Mesenchymal stem cell (in vitro differentiated cells and primary cell): Measurements from ENCODE around the gene PYROXD2.

ENCODE experiments used
- DNase-seq: peaks from one replicate; pipeline ENCODE4 v3.0.0-alpha.2; 2013
- H2AFZ ChIP-seq: one replicate; pipeline ENCODE4 v1.6.1; 2013; ENCODE audit warnings: low read depth, mild to moderate bottlenecking, control low read depth, inconsistent platforms, low read length, moderate library complexity
- H2AK5ac ChIP-seq: 2 replicates; pipeline ENCODE4 v1.6.1; 2013; ENCODE audit warnings: low read length, moderate library complexity, mild to moderate bottlenecking, inconsistent platforms; ENCODE audit not compliant: severe bottlenecking
- H2BK120ac ChIP-seq: one replicate; pipeline ENCODE4 v1.6.1; 2013; ENCODE audit warnings: low read depth, mild to moderate bottlenecking, inconsistent platforms, low read length, moderate library complexity
- H2BK12ac ChIP-seq, 2 experiments: one replicate each; pipeline ENCODE4 v1.6.1; 2013; ENCODE audit warnings: inconsistent platforms in 2 of 2, low read length in 2 of 2, mild to moderate bottlenecking in 2 of 2, moderate library complexity in 2 of 2, control low read depth in 1 of 2
- H2BK15ac ChIP-seq: one replicate; pipeline ENCODE4 v1.6.1; 2013; ENCODE audit warnings: mild to moderate bottlenecking, low read depth, inconsistent platforms; ENCODE audit not compliant: poor library complexity, severe bottlenecking
- H2BK5ac ChIP-seq: 2 replicates; pipeline ENCODE4 v1.6.1; 2013; ENCODE audit warnings: low read depth, mild to moderate bottlenecking, low read length, control low read depth, inconsistent platforms; ENCODE audit not compliant: poor library complexity, severe bottlenecking
- H3K14ac ChIP-seq, 2 experiments: one replicate each; pipeline ENCODE4 v1.6.1; 2013; ENCODE audit warnings: inconsistent platforms in 2 of 2, low read length in 2 of 2, control low read depth in 1 of 2, mild to moderate bottlenecking in 1 of 2, moderate library complexity in 1 of 2
- H3K18ac ChIP-seq, 2 experiments: one replicate each; pipeline ENCODE4 v1.6.1; 2013; ENCODE audit warnings: inconsistent platforms in 2 of 2, low read length in 2 of 2, control low read depth in 1 of 2, low read depth in 1 of 2, mild to moderate bottlenecking in 1 of 2
- H3K23ac ChIP-seq, 2 experiments: one replicate each; pipeline ENCODE4 v1.6.1; 2013; ENCODE audit warnings: inconsistent platforms in 2 of 2, low read length in 2 of 2, mild to moderate bottlenecking in 2 of 2, moderate library complexity in 2 of 2, control low read depth in 1 of 2
- H3K27ac ChIP-seq: 2 replicates; pipeline ENCODE4 v1.5.1; 2013; ENCODE audit warnings: mild to moderate bottlenecking, moderate library complexity, low read length, control low read depth, inconsistent platforms; ENCODE audit not compliant: poor library complexity, severe bottlenecking
- H3K27me3 ChIP-seq, 2 experiments: 2 replicates each; pipeline versions ENCODE4 v1.6.1 to v1.7.0; 2013; ENCODE audit warnings: low read length in 2 of 2, mild to moderate bottlenecking in 2 of 2, moderate library complexity in 2 of 2, control low read depth in 1 of 2, inconsistent platforms in 1 of 2; ENCODE audit not compliant: control insufficient read depth in 1 of 2, insufficient read depth in 1 of 2
- H3K36me3 ChIP-seq, 2 experiments: 2 replicates each; pipeline versions ENCODE4 v1.6.1 to v1.7.0; 2013; ENCODE audit warnings: low read length in 2 of 2, control low read depth in 1 of 2, inconsistent platforms in 1 of 2, low read depth in 1 of 2, mild to moderate bottlenecking in 1 of 2; ENCODE audit not compliant: insufficient read depth in 2 of 2, control insufficient read depth in 1 of 2
- H3K4ac ChIP-seq, 2 experiments: one replicate each; pipeline ENCODE4 v1.6.1; 2013; ENCODE audit warnings: inconsistent platforms in 2 of 2, low read length in 2 of 2, mild to moderate bottlenecking in 2 of 2, moderate library complexity in 2 of 2, control low read depth in 1 of 2, low read depth in 1 of 2
- H3K4me1 ChIP-seq: 2 replicates; pipeline ENCODE4 v1.6.1; 2013; ENCODE audit warnings: low read depth, low read length, control low read depth; ENCODE audit not compliant: control insufficient read depth, insufficient read depth
- H3K4me2 ChIP-seq: 2 replicates; pipeline ENCODE4 v1.6.1; 2013; ENCODE audit warnings: low read length, mild to moderate bottlenecking, inconsistent platforms; ENCODE audit not compliant: poor library complexity, severe bottlenecking
- H3K4me3 ChIP-seq, 2 experiments: 2 replicates each; pipeline versions ENCODE4 v1.5.1 to v1.7.0; 2013; ENCODE audit warnings: low read length in 2 of 2, mild to moderate bottlenecking in 2 of 2, control low read depth in 1 of 2, low read depth in 1 of 2; ENCODE audit not compliant: insufficient read depth in 1 of 2
- H3K79me1 ChIP-seq: replicated peaks from 2 replicates; pipeline ENCODE4 v1.6.1; 2013; ENCODE audit warnings: mild to moderate bottlenecking, control low read depth, low read length, inconsistent platforms; ENCODE audit not compliant: poor library complexity, severe bottlenecking
- H3K9ac ChIP-seq: 2 replicates; pipeline ENCODE4 v1.7.0; 2013; ENCODE audit warnings: mild to moderate bottlenecking, low read length, moderate library complexity
- H3K9me3 ChIP-seq: 2 replicates; pipeline ENCODE4 v1.7.0; 2013; ENCODE audit warnings: mild to moderate bottlenecking, low read length; ENCODE audit not compliant: control insufficient read depth
- H4K8ac ChIP-seq: one replicate; pipeline ENCODE4 v1.6.1; 2013; ENCODE audit warnings: inconsistent platforms, mild to moderate bottlenecking, low read length, moderate library complexity
- H4K91ac ChIP-seq: one replicate; pipeline ENCODE4 v1.6.1; 2013; ENCODE audit warnings: mild to moderate bottlenecking, low read length, inconsistent platforms
- WGBS: methylation state at CpG from one replicate; pipeline ENCODE4 v1.1.7; 2013; ENCODE audit warnings: mixed read lengths; 5-methylcytosine and 5-hydroxymethylcytosine counted together

The PYROXD2 gene

GRCh38 chr10:98403812-98404504 lies 11.0 kb downstream of the PYROXD2 start:
- Histone ChIP-seq H3K4me2 (no peak overlapping the region), H3K4ac (no peak overlapping the region), H3K14ac (no peak overlapping the region), H2AK5ac (no peak overlapping the region), H3K18ac (no peak overlapping the region), H3K4me1 (peaks cover 10% of the 10 kb centered on the region), H3K23ac (no peak overlapping the region), H3K9ac (peak overlapping the region; percentile 84), H3K79me1 (peaks cover 3% of the 10 kb centered on the region), H2AFZ (no peak overlapping the region), H4K8ac (no peak overlapping the region), H4K91ac (no peak overlapping the region), H3K36me3 (peaks cover 5 to 31% of the 10 kb centered on the region in 2 experiments), H2BK12ac (no peak overlapping the region), H3K27ac (no peak overlapping the region), H2BK15ac (no peak overlapping the region), H2BK120ac (no peak overlapping the region), H2BK5ac (no peak overlapping the region), H3K4me3 (peak overlapping the region in 1 of 2 experiments; percentile 60), H3K9me3 (no peaks in the 10 kb centered on the region), H3K27me3 (no peaks in the 10 kb centered on the region)
- WGBS: 94% methylated on average over 5 of the region's 7 CpGs
- DNase-seq: peak; percentile 44

GRCh38 chr10:98402931-98403718 lies 11.9 kb downstream of the PYROXD2 start:
- H2AK5ac ChIP-seq: no peak overlapping the region
- H3K18ac ChIP-seq: peak overlapping the region in 1 of 2 experiments; percentile 38
- H2BK15ac ChIP-seq: no peak overlapping the region
- peaks cover 5 to 31% of the 10 kb centered on the region in 2 experiments for H3K36me3 ChIP-seq
- H3K23ac ChIP-seq: peak overlapping the region in 1 of 2 experiments; percentile 43
- H4K91ac ChIP-seq: peak overlapping the region; percentile 15
- no peak overlapping the region for H2AFZ ChIP-seq
- H3K4me2 ChIP-seq: no peak overlapping the region
- H3K14ac ChIP-seq: peak overlapping the region in 1 of 2 experiments; percentile 94
- no peak overlapping the region for H2BK120ac ChIP-seq
- H3K79me1 ChIP-seq: peaks cover 2% of the 10 kb centered on the region
- DNase-seq: no peak
- H3K27me3 ChIP-seq: no peaks in the 10 kb centered on the region
- no peak overlapping the region for H3K4ac ChIP-seq
- H2BK12ac ChIP-seq: peak overlapping the region in 1 of 2 experiments; percentile 73
- 98% methylated on average over 23 of the region's 23 CpGs for WGBS
- H2BK5ac ChIP-seq: no peak overlapping the region
- no peak overlapping the region for H3K27ac ChIP-seq
- H3K9me3 ChIP-seq: no peaks in the 10 kb centered on the region
- no peak overlapping the region for H4K8ac ChIP-seq
- peaks cover 10% of the 10 kb centered on the region for H3K4me1 ChIP-seq
- H3K4me3 ChIP-seq: peak overlapping the region in 1 of 2 experiments; percentile 60
- H3K9ac ChIP-seq: peak overlapping the region; percentile 84

- Histone ChIP-seq H3K4me2 (no peak overlapping the region), H3K9ac (no peak overlapping the region), H3K18ac (no peak overlapping the region), H3K23ac (no peak overlapping the region), H2BK15ac (no peak overlapping the region), H2AFZ (no peak overlapping the region), H4K8ac (no peak overlapping the region), H2AK5ac (no peak overlapping the region), H3K36me3 (peaks cover 6 to 31% of the 10 kb centered on the region in 2 experiments), H3K4me3 (no peak overlapping the region), H3K27me3 (no peaks in the 10 kb centered on the region), H3K9me3 (no peaks in the 10 kb centered on the region), H3K4ac (no peak overlapping the region), H2BK12ac (no peak overlapping the region), H3K27ac (no peak overlapping the region), H3K4me1 (peaks cover 10% of the 10 kb centered on the region), H2BK5ac (no peak overlapping the region), H2BK120ac (no peak overlapping the region), H3K14ac (no peak overlapping the region), H4K91ac (no peak overlapping the region), H3K79me1 (peaks cover 2% of the 10 kb centered on the region)
- DNase-seq: no peak
- WGBS: 68% methylated on average over 7 of the region's 7 CpGs
Measured at GRCh38 chr10:98402478-98402877, 12.5 kb downstream of the PYROXD2 start.

- Histone ChIP-seq H2BK120ac (no peak overlapping the region), H3K79me1 (peaks cover 2% of the 10 kb centered on the region), H3K4me2 (no peak overlapping the region), H3K9me3 (no peaks in the 10 kb centered on the region), H3K23ac (peak overlapping the region in 1 of 2 experiments; percentile 73), H2AFZ (no peak overlapping the region), H3K18ac (peak overlapping the region in 1 of 2 experiments; percentile 52), H3K4me3 (no peak overlapping the region), H3K36me3 (peaks cover 23 to 37% of the 10 kb centered on the region in 2 experiments), H2BK5ac (no peak overlapping the region), H4K8ac (no peak overlapping the region), H4K91ac (no peak overlapping the region), H3K14ac (peak overlapping the region in 1 of 2 experiments; percentile 95), H2BK12ac (peak overlapping the region in 1 of 2 experiments; percentile 59), H3K27ac (no peak overlapping the region), H3K27me3 (no peaks in the 10 kb centered on the region), H3K4ac (no peak overlapping the region), H2BK15ac (no peak overlapping the region), H3K4me1 (peaks cover 9% of the 10 kb centered on the region), H3K9ac (no peak overlapping the region), H2AK5ac (no peak overlapping the region)
- DNase-seq: peak; percentile 54
- 94% methylated on average over 2 of the region's 2 CpGs for WGBS
Measured at GRCh38 chr10:98400482-98400881, 14.5 kb downstream of the PYROXD2 start.
